ENCODE data around the gene KCTD5.

The KCTD5 gene

GRCh38 chr16:2752850-2753732 lies 70.8 kb downstream of the KCTD5 start:
- DNase-seq, result peak; percentile 80

- DNase-seq, result no peak
Measured at GRCh38 chr16:2753733-2754020, 71.4 kb downstream of the KCTD5 start.

- no peak for DNase-seq
Measured at GRCh38 chr16:2755158-2755557, 72.8 kb downstream of the KCTD5 start.

- no peak for DNase-seq
Measured at GRCh38 chr16:2756288-2757015, 74.1 kb downstream of the KCTD5 start.

GRCh38 chr16:2757344-2757743 lies 75.0 kb downstream of the KCTD5 start:
- no peak for DNase-seq

All from NCI-H2171 (cell line).